Stimulated activated CD8-positive, alpha-beta memory T cell treated with anti-CD3 and anti-CD28 coated beads, Interleukin-2, amount 100 ng/mL, for 1 hour (primary cell): ENCODE data around the gene PLD6.
"Not testable (repeated sequence)": the region's sequence is repeated elsewhere in the genome, so short reads cannot be mapped to it uniquely, and the experiment has no call there.

Experiments used
- DNase-seq, 2 donors: peaks; one replicate each; pipeline ENCODE4 v3.0.0-alpha.2; 2020; ENCODE audit warnings: low read depth in 2 of 2

Gene PLD6

DNA sequence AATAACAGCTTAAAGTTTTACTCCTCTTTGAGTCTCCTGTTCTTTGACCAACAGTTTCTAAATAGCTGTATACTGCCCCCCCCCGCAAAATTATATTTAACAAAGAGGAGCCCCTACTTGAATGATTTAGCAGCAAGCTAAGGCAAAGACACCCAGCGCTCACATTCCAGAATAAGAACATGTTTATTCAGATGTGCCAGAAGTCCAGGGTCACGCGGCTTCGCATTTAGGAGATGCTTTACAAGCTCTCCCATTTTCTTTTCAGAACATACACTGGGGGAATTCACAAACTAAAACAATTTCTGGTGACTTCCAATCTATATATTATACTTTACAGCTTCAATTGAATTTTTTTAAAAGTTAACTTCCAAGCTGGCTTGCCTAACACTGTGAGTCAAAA lies 5.3 kb downstream of the PLD6 start:
- DNase-seq: no peak

DNA sequence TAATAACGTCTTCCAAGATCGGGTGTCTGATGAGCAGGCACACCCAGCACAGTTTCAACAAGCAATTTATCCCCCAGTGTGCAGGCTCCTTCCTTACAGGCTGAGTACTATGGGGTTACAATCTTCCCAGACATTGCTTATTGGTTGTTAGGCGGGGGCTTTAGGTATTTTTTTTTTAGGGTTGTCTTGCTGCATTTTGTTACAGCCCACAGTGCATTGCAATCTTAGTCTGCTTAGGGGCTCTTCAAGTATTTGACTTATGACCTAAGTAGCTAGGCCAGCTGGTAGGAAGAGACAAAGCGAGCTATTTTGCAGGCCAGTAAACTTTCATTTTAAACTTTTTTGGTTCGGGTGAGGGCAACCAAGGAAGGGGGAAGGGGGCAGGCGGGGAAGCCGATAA lies 5.8 kb downstream of the PLD6 start:
- DNase-seq: no peak

DNA sequence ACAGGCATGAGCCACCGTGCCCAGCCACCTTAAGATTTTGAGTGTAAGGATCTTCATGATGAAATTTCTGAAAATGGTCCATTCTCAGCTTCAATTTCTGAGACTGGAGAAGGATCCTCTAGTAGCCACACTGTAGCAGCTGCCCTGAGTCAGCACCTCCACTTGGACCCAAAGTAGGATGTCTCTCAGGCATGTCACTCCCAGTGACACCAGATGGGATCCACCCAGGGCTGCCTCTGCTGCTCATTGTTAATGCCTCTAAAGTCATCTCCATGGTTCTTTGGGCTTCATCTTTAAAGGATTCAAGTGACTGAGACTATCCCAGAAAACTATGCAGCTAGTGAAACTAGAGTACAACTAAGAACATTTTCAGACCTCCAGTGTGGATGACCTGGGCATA lies 7.9 kb downstream of the PLD6 start:
- no peak for DNase-seq

- no peak for DNase-seq
Measured at GRCh38 chr17:17196776-17197175, 9.4 kb downstream of the PLD6 start.

GRCh38 chr17:17195466-17195865 lies 10.7 kb downstream of the PLD6 start:
- DNase-seq: not testable (repeated sequence)

DNA sequence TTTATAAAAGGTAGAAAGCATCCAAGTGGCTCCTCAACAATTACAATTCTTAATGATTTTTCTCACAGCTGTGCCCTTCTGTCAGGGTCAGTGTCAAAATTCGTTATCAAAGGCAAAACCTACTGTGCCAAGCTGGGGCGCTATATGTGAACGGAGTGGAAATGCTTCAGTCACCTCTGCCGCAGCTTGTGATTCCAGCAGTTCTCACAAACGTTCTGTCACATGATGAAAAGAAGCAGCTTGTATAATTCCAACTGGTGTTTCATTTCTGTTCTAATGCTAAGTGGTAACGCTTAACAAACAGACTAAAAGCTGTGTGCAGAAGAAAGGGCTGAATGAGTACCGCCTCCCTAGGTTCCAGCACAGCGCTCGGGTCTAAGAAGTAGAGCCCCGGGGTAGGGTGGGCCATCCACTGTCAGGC lies 14.2 kb downstream of the PLD6 start:
- no peak for DNase-seq

GRCh38 chr17:17191346-17191792 lies 14.8 kb downstream of the PLD6 start:
- DNase-seq: no peak

DNA sequence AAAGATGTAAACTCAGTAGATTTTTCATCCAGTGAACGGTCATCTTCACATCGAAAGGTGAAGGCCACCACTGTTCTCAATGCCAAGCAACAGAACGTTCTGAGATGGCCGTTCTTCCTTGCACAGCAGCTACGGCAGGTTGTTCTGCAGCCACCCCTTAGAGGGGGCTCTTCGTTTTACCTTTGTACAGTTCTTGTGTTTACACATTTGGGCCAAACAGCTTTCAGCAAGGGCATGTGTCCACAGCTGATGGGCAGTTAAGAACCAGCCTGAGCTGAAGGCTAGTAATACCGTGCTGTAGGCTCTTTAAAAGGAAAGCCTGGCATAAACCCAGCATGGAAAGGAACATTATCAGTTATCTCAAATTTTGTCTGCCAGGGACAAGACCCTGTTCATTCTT lies 15.9 kb downstream of the PLD6 start:
- DNase-seq: no peak

- DNase-seq: no peak
Measured at GRCh38 chr17:17189559-17189958, 16.6 kb downstream of the PLD6 start.

GRCh38 chr17:17188586-17188985 lies 17.5 kb downstream of the PLD6 start:
- DNase-seq: no peak

GRCh38 chr17:17186551-17187505 lies 19.3 kb downstream of the PLD6 start:
- DNase-seq: no peak

- no peak for DNase-seq
Measured at GRCh38 chr17:17186051-17186450, 20.1 kb downstream of the PLD6 start.

- DNase-seq: not testable (repeated sequence)
Measured at GRCh38 chr17:17184985-17185757, 21.0 kb downstream of the PLD6 start.

DNA sequence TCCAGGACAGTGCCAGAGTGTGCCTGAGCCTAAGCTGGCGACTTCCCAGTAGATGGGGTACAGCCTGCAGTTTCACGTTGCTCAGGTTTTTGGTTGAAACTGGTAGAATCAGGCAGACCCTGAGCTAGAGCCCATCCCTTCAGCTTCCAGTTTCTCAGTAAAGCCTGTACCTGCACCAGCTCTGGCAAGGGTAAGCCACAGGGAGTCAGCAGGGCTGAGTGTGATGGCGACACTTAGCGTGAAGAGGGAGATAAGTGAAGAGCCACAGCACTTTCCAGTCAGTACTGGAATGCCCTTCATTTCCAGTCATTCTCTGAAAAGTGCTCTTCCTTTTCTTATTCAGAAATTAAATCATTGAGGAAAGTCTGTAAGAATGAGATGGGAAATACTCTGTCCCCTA lies 22.4 kb downstream of the PLD6 start:
- no peak for DNase-seq

DNA sequence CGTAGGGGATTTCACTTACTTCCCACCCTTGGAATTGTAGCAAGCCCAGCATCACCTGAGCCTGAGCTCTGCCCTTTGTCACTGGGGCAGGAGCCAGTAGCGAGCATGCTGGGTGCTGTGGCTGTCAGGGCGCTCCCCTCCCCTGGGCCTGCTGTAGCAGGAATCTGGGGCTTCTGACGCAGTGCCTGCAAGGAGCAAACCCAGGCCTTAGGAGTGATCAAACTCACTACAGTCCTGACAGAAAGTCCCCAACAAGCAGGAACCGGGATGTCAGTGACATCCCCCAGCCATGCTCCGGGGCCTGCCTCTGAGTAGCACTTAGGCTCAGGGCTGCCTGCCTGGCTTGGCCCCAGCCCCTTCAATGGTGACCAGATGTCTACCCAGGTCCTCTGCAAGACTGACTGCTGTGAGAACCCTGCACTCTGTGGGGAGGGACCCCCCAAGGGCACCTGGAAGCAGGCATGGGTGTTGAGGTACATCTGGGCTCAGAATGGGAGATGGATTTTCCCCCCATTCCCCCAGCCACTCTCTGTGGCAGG lies 23.5 kb downstream of the PLD6 start:
- DNase-seq: no peak

DNA sequence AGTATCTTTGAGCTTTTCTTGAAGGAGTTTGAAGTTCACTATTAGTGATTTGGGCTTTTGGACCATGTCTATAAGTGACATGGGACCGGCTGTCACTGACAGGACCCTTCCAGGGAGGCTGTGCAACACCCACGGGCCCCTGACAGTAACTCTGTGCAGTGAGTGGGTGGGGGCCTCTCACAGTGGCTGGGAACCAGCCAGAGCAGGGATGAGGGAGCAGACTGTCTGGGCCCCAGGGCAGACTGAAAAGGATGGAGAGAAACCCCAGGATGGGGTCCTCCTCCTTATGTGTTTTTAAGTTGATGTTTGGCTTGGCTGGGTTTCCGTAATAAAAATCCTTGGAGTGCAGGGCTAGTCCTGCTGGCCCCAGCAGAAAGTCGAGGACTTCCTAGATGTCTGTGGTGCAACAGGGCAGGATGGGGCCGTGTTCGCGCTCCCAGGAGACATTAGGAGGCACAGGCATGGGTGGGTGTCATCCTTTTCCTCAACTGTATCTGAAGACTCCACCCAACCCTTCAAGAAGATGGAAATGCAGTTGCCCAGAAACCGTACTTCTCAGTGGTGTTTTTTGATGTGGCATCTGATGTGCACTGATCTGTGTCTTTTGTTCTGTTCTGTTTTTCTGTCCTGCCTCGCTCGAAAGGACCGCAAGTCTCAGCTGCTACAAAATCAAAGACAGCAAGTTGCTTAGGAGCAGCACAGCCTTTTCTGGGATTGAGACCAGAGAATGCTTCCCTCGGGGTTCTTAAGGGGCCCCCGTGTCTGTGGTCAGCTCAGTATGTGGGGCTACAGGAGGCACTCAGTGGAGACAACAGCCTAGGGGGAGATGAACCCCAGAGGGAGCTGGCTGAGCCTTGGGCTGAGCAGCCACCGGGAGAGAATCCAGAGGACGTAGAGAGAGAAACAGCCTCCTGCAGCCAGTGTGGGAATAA lies 24.2 kb downstream of the PLD6 start:
- DNase-seq: no peak

GRCh38 chr17:17180741-17181525 lies 25.2 kb downstream of the PLD6 start:
- no peak for DNase-seq

DNA sequence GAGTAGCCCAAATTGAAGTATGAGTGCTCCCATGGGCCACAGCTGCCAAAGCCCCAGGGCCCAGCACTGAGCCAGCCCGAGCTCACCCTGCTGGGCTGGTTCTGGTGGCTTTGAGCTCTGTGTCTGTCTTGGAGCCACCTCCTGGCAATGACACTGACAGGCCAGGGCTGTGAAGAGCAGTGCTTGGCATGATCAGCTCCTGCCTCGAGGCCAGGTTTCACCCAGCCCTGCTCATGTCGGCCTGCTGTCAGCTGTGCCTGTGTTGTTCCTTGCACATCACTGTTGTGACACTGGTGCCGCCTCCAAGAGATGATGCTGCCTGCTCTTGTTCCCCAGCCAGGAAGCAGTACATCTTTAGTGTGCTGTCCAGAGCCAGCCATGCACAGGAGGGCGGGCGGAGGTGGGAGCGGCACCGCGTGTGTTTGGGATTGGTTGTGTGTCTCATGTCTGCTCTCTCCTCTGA lies 26.0 kb downstream of the PLD6 start:
- no peak for DNase-seq

GRCh38 chr17:17179371-17179827 lies 26.7 kb downstream of the PLD6 start:
- no peak for DNase-seq

DNA sequence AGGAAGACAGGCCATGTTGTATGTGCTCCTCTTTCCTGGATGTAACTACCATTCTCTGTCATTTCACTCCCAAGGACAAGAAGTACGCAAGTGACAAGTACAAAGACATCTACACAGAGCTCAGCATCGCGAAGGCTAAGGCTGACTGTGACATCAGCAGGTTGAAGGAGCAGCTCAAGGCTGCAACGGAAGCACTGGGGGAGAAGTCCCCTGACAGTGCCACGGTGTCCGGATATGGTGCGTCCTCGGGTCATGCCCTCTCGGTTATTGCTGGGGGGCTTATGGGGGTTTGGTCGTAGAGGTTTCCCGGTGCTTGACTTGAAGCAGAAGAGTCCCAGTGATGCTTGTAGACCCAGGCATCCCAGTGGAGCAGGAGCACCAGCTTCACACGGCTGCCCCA lies 29.0 kb downstream of the PLD6 start:
- DNase-seq: no peak
